HG02938 (cell line): ENCODE data around the gene PTPA.
"Not testable (repeated sequence)": the region's sequence is repeated elsewhere in the genome, so short reads cannot be mapped to it uniquely, and the experiment has no call there.

Experiments
- ATAC-seq: cut with Tn5 transposase; IDR thresholded peaks from one replicate; pipeline ENCODE4 v1.9.1; 2021; ENCODE audit warnings: mild to moderate bottlenecking, moderate library complexity; ENCODE audit not compliant: unreplicated experiment

Gene PTPA

GRCh38 chr9:129174724-129175514 lies 63.7 kb downstream of the PTPA start:
- no peak for ATAC-seq

DNA sequence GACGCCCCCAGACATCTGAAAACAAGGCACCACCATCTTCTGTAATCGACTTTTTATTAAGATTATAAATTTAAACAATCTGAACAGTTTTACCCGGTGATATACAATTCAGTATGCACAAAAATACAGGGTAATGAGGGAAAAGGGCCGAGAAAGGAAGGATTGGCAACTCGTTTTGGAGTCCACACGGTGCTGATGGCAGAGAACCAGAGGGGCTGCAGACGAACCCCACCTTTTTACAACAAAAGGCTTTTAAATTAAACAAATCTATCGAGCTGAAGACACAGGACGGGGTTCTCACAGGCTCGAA lies 64.3 kb downstream of the PTPA start:
- no peak for ATAC-seq

GRCh38 chr9:129175825-129176633 lies 64.8 kb downstream of the PTPA start:
- ATAC-seq: no peak

GRCh38 chr9:129176701-129177442 lies 65.7 kb downstream of the PTPA start:
- ATAC-seq: no peak

GRCh38 chr9:129177443-129177790 lies 66.2 kb downstream of the PTPA start:
- peak; percentile 14 for ATAC-seq

DNA sequence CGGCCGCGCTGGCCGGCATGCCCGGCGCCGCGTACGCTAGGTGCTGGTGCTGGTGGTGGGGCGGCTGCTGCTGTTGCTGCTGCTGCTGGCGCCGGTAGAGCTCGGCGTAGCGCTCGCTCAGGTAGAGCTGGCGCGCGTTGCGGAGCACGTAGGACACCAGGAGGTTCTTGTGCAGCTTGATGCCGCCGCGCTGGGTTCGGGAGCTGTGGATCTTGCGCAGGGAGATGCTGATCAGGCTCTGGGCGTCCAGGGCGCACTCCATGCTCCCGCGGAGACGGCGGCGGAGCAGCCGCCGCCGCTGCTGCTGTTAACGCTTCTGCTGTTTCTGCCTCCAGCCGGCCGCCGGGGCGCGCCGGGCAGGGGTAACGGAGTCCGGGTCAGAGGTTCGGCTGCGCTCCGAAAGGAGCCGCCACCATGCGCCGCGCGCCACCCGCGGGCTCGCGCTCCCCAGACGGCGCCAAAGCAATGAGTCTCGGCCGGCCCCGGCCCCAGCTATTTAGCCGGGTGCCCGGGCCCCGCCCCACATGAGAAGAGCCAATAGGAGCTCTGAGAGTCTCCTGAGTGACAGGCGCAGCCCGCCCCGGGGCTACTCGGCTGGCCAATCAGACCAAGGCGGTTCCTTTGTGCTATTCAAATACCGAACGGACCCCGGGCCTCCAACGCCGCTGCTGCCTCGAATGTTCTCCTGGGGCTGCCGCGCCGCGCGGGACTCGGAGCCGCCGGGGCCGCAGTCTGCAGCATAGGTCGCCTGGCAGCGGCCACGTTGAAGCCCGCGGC lies 66.8 kb downstream of the PTPA start, which contains the start of gene IER5L:
IER5L (minus strand) TSS at position 471 of the 777 bp plus-strand sequence; CDS start at position 262, 209 bp downstream.
- peak; percentile 77 for ATAC-seq

- ATAC-seq: no peak
These were observed 67.6 kb downstream of the PTPA start for GRCh38 chr9:129178568-129179382.

DNA sequence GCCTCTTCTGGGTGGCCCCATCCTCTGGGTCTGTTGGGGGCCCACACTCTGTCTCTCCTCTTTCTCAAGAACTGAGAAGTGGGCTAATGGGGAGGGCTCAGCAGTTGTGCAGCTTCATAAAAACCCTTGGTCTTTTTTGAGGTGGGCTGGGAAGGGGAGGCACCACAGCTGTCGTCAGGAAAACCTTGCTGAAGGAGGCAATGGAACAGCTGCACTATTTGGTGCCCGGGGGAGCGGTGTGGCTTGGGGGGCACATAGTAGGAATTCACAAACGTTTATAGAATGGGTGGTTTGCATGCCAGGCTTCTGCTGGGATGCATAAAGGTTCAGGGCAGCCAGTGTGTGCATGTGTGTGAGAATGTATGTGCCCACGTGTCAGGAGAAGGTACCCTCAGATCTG lies 70.0 kb downstream of the PTPA start:
- no peak for ATAC-seq

GRCh38 chr9:129182122-129182521 lies 70.9 kb downstream of the PTPA start:
- ATAC-seq: no peak

DNA sequence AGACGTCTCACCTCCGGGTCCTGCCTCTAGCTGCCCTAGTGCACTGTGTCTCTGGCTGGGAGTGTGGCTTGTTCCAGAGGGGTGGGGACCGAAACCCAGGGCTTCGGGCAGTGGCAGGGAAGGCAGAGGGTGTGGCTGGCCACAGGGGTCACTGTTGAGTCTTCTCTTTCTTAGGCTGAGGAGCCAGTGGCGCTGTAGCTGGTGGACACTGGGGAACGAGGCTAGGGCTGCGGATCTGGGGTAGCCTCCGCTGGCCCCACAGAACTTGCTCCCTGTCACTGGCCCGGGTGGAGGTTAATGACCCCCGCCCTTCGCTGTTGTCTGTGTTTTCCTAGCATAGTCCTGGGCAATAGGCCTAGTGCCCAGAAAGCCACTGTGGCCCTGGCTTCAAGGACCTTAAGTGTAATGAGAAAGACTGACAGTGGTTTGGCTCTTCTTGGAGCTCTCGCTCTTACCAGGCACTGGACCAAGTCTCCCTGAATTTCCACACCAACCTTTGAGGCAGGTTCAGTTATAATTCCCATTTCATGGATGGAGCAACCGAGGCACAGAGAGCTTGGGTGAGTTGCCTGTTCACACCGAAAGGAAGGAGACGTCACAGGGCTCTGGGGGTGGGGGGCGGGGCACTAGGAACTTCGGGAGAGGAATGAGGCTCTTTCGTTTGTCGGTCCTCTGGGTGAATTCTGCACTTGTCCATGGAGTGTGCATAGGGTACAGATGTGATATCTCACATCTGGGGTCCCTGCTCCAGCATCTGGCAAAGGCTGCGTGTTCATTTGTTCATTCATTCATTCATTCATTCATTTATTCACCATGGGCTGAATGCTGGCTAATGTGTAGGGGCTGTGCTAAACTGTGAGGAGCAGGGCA lies 71.6 kb downstream of the PTPA start:
- ATAC-seq: no peak

GRCh38 chr9:129183495-129184218 lies 72.4 kb downstream of the PTPA start:
- no peak for ATAC-seq

GRCh38 chr9:129184219-129184524 lies 73.0 kb downstream of the PTPA start:
- no peak for ATAC-seq

GRCh38 chr9:129184596-129185122 lies 73.4 kb downstream of the PTPA start:
- ATAC-seq: no peak

GRCh38 chr9:129185402-129185801 lies 74.2 kb downstream of the PTPA start:
- ATAC-seq: no peak

DNA sequence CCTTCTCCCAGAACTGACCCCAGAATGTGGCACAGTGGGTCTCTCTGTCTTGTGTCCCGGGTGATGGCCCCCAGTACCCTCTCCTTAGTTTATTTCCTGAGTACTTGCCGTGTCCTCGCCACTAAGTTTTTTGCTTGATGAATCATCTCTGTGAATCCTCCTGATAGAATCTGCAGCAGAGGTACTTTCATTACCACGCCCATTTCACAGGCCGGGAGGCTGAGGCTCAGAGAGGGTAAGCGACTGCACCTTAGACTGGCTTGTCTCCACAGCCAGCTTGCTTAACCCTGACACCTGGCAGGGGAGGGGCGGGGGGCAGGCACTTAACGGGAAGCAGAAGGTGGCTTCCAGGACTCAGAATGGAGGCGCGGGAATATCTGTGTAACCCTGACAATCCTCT lies 74.8 kb downstream of the PTPA start:
- ATAC-seq: no peak

- ATAC-seq: no peak
These were observed 75.8 kb downstream of the PTPA start for GRCh38 chr9:129187042-129187441.

DNA sequence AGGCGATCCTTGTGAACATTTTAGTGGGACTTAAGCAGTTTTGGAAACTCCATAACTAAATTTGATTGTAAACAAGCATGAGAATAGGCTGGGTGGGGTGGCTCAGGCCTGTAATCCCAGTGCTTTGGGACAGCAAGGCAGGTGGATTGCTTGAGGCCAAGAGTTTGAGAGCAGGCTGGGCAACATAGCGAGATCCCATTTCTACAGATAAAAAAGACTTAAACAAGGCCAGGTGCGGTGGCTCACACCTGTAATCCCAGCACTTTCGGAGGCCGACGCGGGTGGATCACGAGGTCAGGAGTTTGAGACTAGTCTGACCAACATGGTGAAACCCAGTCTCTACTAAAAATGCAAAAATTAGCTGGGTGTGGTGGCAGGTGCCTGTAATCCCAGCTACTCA lies 78.8 kb downstream of the PTPA start:
- not testable (repeated sequence) for ATAC-seq

DNA sequence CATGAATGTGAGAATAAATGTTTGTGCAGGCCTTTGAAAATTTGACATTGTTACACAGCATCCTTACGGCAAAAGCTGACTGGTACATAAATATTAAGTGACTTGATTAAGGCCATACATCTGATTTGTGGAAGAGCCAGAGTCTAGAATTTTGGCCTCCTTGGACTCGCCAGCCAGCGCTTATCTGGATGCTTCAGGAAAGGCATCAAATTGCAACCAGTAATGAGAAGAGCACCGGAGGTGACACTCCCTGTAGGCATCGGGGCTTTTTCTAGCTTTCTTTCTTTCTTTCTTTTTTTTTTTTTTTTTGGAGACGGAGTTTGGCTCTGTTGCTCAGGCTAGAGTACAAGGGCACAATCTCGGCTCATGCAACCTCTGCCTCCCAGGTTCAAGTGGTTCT lies 80.0 kb downstream of the PTPA start:
- no peak for ATAC-seq
